ENCODE measurements around the gene MTCL1. TPM values are rescaled to one million over a fixed set of nuclear protein-coding genes. Genes with fewer than 3 reads are reported as not detected.

Gene MTCL1
- total and polyA plus RNA-seq, 9 of the 15 experiments (the other 6 are each of a cell fraction or from before 2014, with no cell fraction given), result 0.21 to 7.4 (median 3.7) TPM

DNA sequence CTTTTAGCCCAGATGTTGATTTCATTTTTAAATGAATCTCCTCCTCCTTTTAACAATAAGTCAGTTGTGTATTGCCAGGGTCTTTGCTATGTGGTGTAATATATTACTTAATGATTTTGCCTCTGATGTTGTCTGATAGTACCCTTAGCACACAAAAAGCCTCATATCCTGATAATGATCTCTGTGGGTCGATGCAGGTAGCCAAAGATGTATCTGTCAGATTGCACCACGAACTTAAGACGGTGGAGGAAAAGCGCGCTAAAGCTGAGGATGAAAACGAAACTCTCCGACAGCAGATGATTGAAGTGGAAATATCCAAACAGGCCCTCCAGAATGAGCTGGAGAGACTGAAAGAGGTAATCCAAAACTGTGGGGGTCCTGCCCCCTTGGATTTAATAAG is 14.8 kb downstream of the MTCL1 start:
- H3K4me2 ChIP-seq (ENCODE audit: insufficient read depth, low read length), result no peak overlapping the region
- CTCF ChIA-PET (ENCODE audit: low intra/inter-chr PET ratio), result no interaction called here
- WGBS (ENCODE audit: insufficient coverage, low coverage, missing lambda C conversion rate), result 64% methylated on average over 7 of the region's 7 CpGs
- in situ Hi-C loops (cut with MboI), result no loop called here
- BruUV-seq (replicated peaks), result no TSS peak
- intact Hi-C loops (cut with micrococcal nuclease), result no loop called here
- H3K9me3 ChIP-seq (replicated peaks; ENCODE audit: control insufficient read depth, insufficient read depth, low read depth, low read length), result no peaks in the 10 kb centered on the region
- peaks cover 7% of the 10 kb centered on the region; the same call in 1 of the 3 replicates for H3K36me3 ChIP-seq (ENCODE audit: control insufficient read depth, insufficient read depth, low read length)
- DNase-seq (ENCODE audit: extremely low read depth in 1 of 4, low spot score in 3 of 4) (no peak), ATAC-seq (no peak), FAIRE-seq (no peak)
- H3K9me1 ChIP-seq (ENCODE audit: control insufficient read depth, insufficient read depth, low read length), result no peaks in the 10 kb centered on the region
- H3K4me1 ChIP-seq (replicated peaks in 1 of 2; ENCODE audit: control insufficient read depth in 2 of 2, insufficient read depth in 2 of 2, low read length in 2 of 2), result no peaks in the 10 kb centered on the region
- no peaks in the 10 kb centered on the region for H4K20me1 ChIP-seq (replicated peaks; ENCODE audit: control insufficient read depth, insufficient read depth, low read length)
- 0 out of 5 replicates have a peak, but pooled peaks cover 0 to 4% of the 10 kb centered on the region in 2 experiments for H3K27me3 ChIP-seq (ENCODE audit: control insufficient read depth in 2 of 2, insufficient read depth in 2 of 2, low read length in 2 of 2)
- no peak overlapping the region for H3K27ac ChIP-seq (ENCODE audit: extremely low read depth, low read depth, low read length)
- no peak overlapping the region for H2AFZ ChIP-seq (ENCODE audit: low read depth, low read length)
- POLR2A ChIA-PET, result interaction anchor here (0.7 to 1.6 kb wide), 4 partner anchors 9 to 56 kb away, joined by 3 to 5 read pairs (median 3); partner anchors contain the start of gene MTCL1
- no peaks in the 10 kb centered on the region for H3K79me2 ChIP-seq (ENCODE audit: control insufficient read depth, insufficient read depth, low read length)
- H3K9ac ChIP-seq (ENCODE audit: insufficient read depth in 1 of 2, low read depth in 2 of 2, low read length in 2 of 2), result no peak overlapping the region
- H3K4me3 ChIP-seq, result no peak overlapping the region
- TF ChIP-seq MEIS2 (IDR thresholded peaks at IDR 0.05; ENCODE audit: partially characterized antibody) (no peak), ZNF263 (CRISPR knock-in tag; IDR thresholded peaks at IDR 0.05; ENCODE audit: borderline replicate concordance) (no peak), CEBPB (tag; IDR thresholded peaks at IDR 0.05) (no peak), ZKSCAN1 (IDR thresholded peaks at IDR 0.05; ENCODE audit: low read depth, low read length) (no peak), BRD9 (IDR thresholded peaks at IDR 0.05; ENCODE audit: low read depth, partially characterized antibody) (no peak), ZNF695 (CRISPR knock-in tag; IDR thresholded peaks at IDR 0.05) (no peak), ARID3B (CRISPR knock-in tag; IDR thresholded peaks at IDR 0.05; ENCODE audit: borderline replicate concordance) (no peak), RBM22 (IDR thresholded peaks at IDR 0.05; ENCODE audit: low read depth, low read length, poor library complexity, severe bottlenecking) (no peak), JUND (IDR thresholded peaks at IDR 0.05; ENCODE audit: borderline replicate concordance, low read depth, low read length) (no peak), JUND (tag; IDR thresholded peaks at IDR 0.05; ENCODE audit: borderline replicate concordance, low read depth, low read length) (no peak), ZFP1 (CRISPR knock-in tag; IDR thresholded peaks at IDR 0.05) (no peak), JUN (IDR thresholded peaks at IDR 0.05; ENCODE audit: borderline replicate concordance, low read depth, low read length) (no peak), JUN (CRISPR knock-in tag; IDR thresholded peaks at IDR 0.05; ENCODE audit: borderline replicate concordance) (no peak)
- TF ChIP-seq, protein P1, sequence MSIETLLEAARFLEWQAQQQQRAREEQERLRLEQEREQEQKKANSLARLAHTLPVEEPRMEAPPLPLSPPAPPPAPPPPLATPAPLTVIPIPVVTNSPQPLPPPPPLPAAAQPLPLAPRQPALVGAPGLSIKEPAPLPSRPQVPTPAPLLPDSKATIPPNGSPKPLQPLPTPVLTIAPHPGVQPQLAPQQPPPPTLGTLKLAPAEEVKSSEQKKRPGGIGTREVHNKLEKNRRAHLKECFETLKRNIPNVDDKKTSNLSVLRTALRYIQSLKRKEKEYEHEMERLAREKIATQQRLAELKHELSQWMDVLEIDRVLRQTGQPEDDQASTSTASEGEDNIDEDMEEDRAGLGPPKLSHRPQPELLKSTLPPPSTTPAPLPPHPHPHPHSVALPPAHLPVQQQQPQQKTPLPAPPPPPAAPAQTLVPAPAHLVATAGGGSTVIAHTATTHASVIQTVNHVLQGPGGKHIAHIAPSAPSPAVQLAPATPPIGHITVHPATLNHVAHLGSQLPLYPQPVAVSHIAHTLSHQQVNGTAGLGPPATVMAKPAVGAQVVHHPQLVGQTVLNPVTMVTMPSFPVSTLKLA (conservative IDR thresholded peaks at IDR 0.05), result no peak
- TF ChIP-seq, protein P2, sequence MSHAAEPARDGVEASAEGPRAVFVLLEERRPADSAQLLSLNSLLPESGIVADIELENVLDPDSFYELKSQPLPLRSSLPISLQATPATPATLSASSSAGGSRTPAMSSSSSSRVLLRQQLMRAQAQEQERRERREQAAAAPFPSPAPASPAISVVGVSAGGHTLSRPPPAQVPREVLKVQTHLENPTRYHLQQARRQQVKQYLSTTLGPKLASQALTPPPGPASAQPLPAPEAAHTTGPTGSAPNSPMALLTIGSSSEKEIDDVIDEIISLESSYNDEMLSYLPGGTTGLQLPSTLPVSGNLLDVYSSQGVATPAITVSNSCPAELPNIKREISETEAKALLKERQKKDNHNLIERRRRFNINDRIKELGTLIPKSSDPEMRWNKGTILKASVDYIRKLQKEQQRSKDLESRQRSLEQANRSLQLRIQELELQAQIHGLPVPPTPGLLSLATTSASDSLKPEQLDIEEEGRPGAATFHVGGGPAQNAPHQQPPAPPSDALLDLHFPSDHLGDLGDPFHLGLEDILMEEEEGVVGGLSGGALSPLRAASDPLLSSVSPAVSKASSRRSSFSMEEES (CRISPR knock-in tag; IDR thresholded peaks at IDR 0.05), result no peak
- TF ChIP-seq, protein P3, sequence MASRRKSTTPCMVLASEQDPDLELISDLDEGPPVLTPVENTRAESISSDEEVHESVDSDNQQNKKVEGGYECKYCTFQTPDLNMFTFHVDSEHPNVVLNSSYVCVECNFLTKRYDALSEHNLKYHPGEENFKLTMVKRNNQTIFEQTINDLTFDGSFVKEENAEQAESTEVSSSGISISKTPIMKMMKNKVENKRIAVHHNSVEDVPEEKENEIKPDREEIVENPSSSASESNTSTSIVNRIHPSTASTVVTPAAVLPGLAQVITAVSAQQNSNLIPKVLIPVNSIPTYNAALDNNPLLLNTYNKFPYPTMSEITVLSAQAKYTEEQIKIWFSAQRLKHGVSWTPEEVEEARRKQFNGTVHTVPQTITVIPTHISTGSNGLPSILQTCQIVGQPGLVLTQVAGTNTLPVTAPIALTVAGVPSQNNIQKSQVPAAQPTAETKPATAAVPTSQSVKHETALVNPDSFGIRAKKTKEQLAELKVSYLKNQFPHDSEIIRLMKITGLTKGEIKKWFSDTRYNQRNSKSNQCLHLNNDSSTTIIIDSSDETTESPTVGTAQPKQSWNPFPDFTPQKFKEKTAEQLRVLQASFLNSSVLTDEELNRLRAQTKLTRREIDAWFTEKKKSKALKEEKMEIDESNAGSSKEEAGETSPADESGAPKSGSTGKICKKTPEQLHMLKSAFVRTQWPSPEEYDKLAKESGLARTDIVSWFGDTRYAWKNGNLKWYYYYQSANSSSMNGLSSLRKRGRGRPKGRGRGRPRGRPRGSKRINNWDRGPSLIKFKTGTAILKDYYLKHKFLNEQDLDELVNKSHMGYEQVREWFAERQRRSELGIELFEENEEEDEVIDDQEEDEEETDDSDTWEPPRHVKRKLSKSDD (conservative IDR thresholded peaks at IDR 0.05; ENCODE audit: low read length), result no peak

All from K562 (cell line).